Astrocyte (in vitro differentiated cells and primary cell): ENCODE measurements around the gene PRSS36. TPM values are rescaled to one million over a fixed set of nuclear protein-coding genes. Genes with fewer than 3 reads are reported as not detected.

Source experiments
- DNase-seq: peaks from one replicate; pipeline ENCODE4 v3.0.0-alpha.2; 2010; ENCODE audit warnings: low read depth
- FAIRE-seq: peaks from 2 replicates; lab custom pipeline; 2011; peaks lifted over from hg19 to GRCh38; lab: Jason Lieb, UNC
- H2AFZ ChIP-seq: 2 replicates; pipeline ENCODE4 v1.6.0; 2012; ENCODE audit warnings: low read depth, low read length, inconsistent platforms
- H3K27ac ChIP-seq: 2 replicates; pipeline ENCODE4 v1.5.1; 2011; ENCODE audit warnings: low read depth, low read length, inconsistent platforms
- H3K27me3 ChIP-seq: 2 replicates; pipeline ENCODE4 v1.6.0; 2011; ENCODE audit warnings: low read length, inconsistent platforms; ENCODE audit not compliant: insufficient read depth
- H3K36me3 ChIP-seq: 2 replicates; pipeline ENCODE4 v1.5.1; 2011; ENCODE audit warnings: low read length, inconsistent platforms; ENCODE audit not compliant: insufficient read depth
- H3K4me1 ChIP-seq: 2 replicates; pipeline ENCODE4 v1.5.1; 2011; ENCODE audit warnings: low read length, inconsistent platforms; ENCODE audit not compliant: insufficient read depth
- H3K4me2 ChIP-seq: 2 replicates; pipeline ENCODE4 v1.6.0; 2012; ENCODE audit warnings: low read length, inconsistent platforms
- H3K4me3 ChIP-seq: 2 replicates; pipeline ENCODE4 v1.5.1; 2011; ENCODE audit warnings: low read depth, mild to moderate bottlenecking, low read length, inconsistent platforms; ENCODE audit not compliant: insufficient read depth
- H3K79me2 ChIP-seq: 2 replicates; pipeline ENCODE4 v1.6.0; 2012; ENCODE audit warnings: mild to moderate bottlenecking, low read length, inconsistent platforms; ENCODE audit not compliant: insufficient read depth
- H3K9ac ChIP-seq: 2 replicates; pipeline ENCODE4 v1.6.0; 2012; ENCODE audit warnings: mild to moderate bottlenecking, low read length, inconsistent platforms
- H3K9me3 ChIP-seq: 2 replicates; pipeline ENCODE4 v1.5.1; 2012; ENCODE audit warnings: low read depth, mild to moderate bottlenecking, low read length, inconsistent platforms; ENCODE audit not compliant: insufficient read depth
- H4K20me1 ChIP-seq: 2 replicates; pipeline ENCODE4 v1.6.0; 2012; ENCODE audit warnings: low read length, inconsistent platforms; ENCODE audit not compliant: insufficient read depth
- H3K27ac Mint-ChIP-seq: one replicate; pipeline ENCODE4 v1.8.0; 2021; ENCODE audit warnings: mild to moderate bottlenecking, mixed read lengths; ENCODE audit not compliant: unreplicated experiment
- H3K27me3 Mint-ChIP-seq: one replicate; pipeline ENCODE4 v1.8.0; 2021; ENCODE audit warnings: low read depth, mixed read lengths; ENCODE audit not compliant: unreplicated experiment
- H3K36me3 Mint-ChIP-seq: one replicate; pipeline ENCODE4 v1.8.0; 2021; ENCODE audit warnings: low read depth, mixed read lengths; ENCODE audit not compliant: unreplicated experiment
- H3K4me1 Mint-ChIP-seq: one replicate; pipeline ENCODE4 v1.8.0; 2021; ENCODE audit warnings: low read depth, mixed read lengths; ENCODE audit not compliant: unreplicated experiment
- H3K4me3 Mint-ChIP-seq: one replicate; pipeline ENCODE4 v1.8.0; 2021; ENCODE audit warnings: mild to moderate bottlenecking, moderate library complexity, mixed read lengths; ENCODE audit not compliant: unreplicated experiment
- H3K9me3 Mint-ChIP-seq: one replicate; pipeline ENCODE4 v1.8.0; 2021; ENCODE audit warnings: mild to moderate bottlenecking, mixed read lengths; ENCODE audit not compliant: unreplicated experiment
- CTCF ChIP-seq: IDR thresholded peaks from 2 replicates; pipeline ENCODE4 v1.5.1; 2011; ENCODE audit warnings: low read depth, mild to moderate bottlenecking, inconsistent platforms, low read length, moderate library complexity; ENCODE audit not compliant: insufficient read depth
- EZH2 ChIP-seq: IDR thresholded peaks from 2 replicates; pipeline ENCODE4 v1.6.1; 2012; ENCODE audit warnings: mild to moderate bottlenecking, low read length, inconsistent platforms; ENCODE audit not compliant: insufficient read depth
- total RNA-seq: library from RNA; stranded (reverse); gene quantifications from 2 replicates; pipeline ENCODE4 v1.2.1, GENCODE V29; 2021

The PRSS36 gene
- total RNA-seq, 1 donor from 2014 or later = 0.41 TPM

- Mint-ChIP-seq H3K4me3 (no peak overlapping the region), H3K27me3 (no peaks in the 10 kb centered on the region), H3K4me1 (peaks cover 32% of the 10 kb centered on the region), H3K27ac (no peak overlapping the region), H3K36me3 (peaks cover 50% of the 10 kb centered on the region), H3K9me3 (no peaks in the 10 kb centered on the region)
- H3K36me3 ChIP-seq = peaks cover 92% of the 10 kb centered on the region
- DNase-seq = no peak
- no peaks in the 10 kb centered on the region for H3K9me3 ChIP-seq
- peaks cover 100% of the 10 kb centered on the region for H4K20me1 ChIP-seq
- H3K27ac ChIP-seq = no peak overlapping the region
- H3K79me2 ChIP-seq = peaks cover 84% of the 10 kb centered on the region
- no peak overlapping the region for H2AFZ ChIP-seq
- TF ChIP-seq CTCF (no peak), EZH2 (no peak)
- H3K4me1 ChIP-seq = no peaks in the 10 kb centered on the region
- FAIRE-seq = no peak
- H3K27me3 ChIP-seq = no peaks in the 10 kb centered on the region
- H3K9ac ChIP-seq = no peak overlapping the region
- H3K4me3 ChIP-seq = no peak overlapping the region
- no peak overlapping the region for H3K4me2 ChIP-seq
Observed at GRCh38 chr16:31189412-31189778, 39.5 kb upstream of the PRSS36 start.

- FAIRE-seq = no peak
- Mint-ChIP-seq H3K27ac (peak overlapping the region; percentile 37), H3K4me1 (peaks cover 36% of the 10 kb centered on the region), H3K27me3 (no peaks in the 10 kb centered on the region), H3K4me3 (no peak overlapping the region), H3K9me3 (no peaks in the 10 kb centered on the region), H3K36me3 (peaks cover 52% of the 10 kb centered on the region)
- no peak for DNase-seq
- Histone ChIP-seq H3K9me3 (no peaks in the 10 kb centered on the region), H3K36me3 (peaks cover 90% of the 10 kb centered on the region), H3K4me3 (no peak overlapping the region), H3K4me2 (no peak overlapping the region), H3K27ac (no peak overlapping the region), H4K20me1 (peaks cover 100% of the 10 kb centered on the region), H3K79me2 (peaks cover 86% of the 10 kb centered on the region), H3K27me3 (no peaks in the 10 kb centered on the region), H3K9ac (no peak overlapping the region), H3K4me1 (peaks cover 4% of the 10 kb centered on the region), H2AFZ (no peak overlapping the region)
- TF ChIP-seq EZH2 (no peak), CTCF (no peak)
Observed at GRCh38 chr16:31188450-31189411, 38.9 kb upstream of the PRSS36 start.

GRCh38 chr16:31187808-31188189 is 37.9 kb upstream of the PRSS36 start:
- Histone ChIP-seq H3K4me1 (peaks cover 13% of the 10 kb centered on the region), H3K9me3 (no peaks in the 10 kb centered on the region), H3K79me2 (peaks cover 88% of the 10 kb centered on the region), H3K4me3 (no peak overlapping the region), H4K20me1 (peaks cover 100% of the 10 kb centered on the region), H3K36me3 (peaks cover 90% of the 10 kb centered on the region), H3K27ac (no peak overlapping the region), H2AFZ (no peak overlapping the region), H3K4me2 (no peak overlapping the region), H3K9ac (peak overlapping the region; percentile 1), H3K27me3 (no peaks in the 10 kb centered on the region)
- Mint-ChIP-seq H3K27me3 (no peaks in the 10 kb centered on the region), H3K4me1 (peaks cover 45% of the 10 kb centered on the region), H3K27ac (no peak overlapping the region), H3K9me3 (no peaks in the 10 kb centered on the region), H3K4me3 (no peak overlapping the region), H3K36me3 (peaks cover 54% of the 10 kb centered on the region)
- TF ChIP-seq EZH2 (no peak), CTCF (no peak)
- FAIRE-seq = no peak
- DNase-seq = no peak
